ENCODE data around the gene CKAP2L. TPM values are rescaled to one million over a fixed set of nuclear protein-coding genes. Genes with fewer than 3 reads are reported as not detected.

The CKAP2L gene
- total and polyA plus RNA-seq, 9 donors = 0.11 to 1.4 (median 0.15) TPM; not detected in 3

DNA sequence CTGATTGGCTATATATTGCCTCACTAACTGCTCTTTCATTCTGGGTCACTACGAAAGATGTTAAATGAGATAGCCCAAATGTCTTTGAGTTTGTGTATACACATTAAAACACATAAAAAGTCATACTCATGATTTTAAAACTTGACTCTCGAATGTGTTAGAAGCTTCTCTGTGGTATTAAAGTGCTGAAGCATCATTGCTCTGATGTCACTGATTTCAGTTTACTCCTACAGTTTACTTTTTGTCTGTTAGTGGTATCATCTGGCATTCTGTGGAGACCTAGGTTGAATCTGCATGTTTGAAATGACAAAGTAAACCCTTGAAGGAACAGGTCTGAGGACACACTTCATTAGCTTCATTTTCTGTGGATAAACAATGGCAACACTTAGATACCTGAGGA, 32.9 kb downstream of the CKAP2L start:
- no peak for TF ChIP-seq POLR2A (IDR thresholded peaks at IDR 0.05)
- TF ChIP-seq CTCF (IDR thresholded peaks at IDR 0.05) = no peak
- Histone ChIP-seq H3K36me3 (no peaks in the 10 kb centered on the region), H3K27me3 (no peaks in the 10 kb centered on the region), H3K4me1 (ENCODE audit: insufficient read depth) (no peaks in the 10 kb centered on the region), H3K9me3 (no peaks in the 10 kb centered on the region), H3K4me3 (no peak overlapping the region), H3K27ac (no peak overlapping the region)
- no peak for DNase-seq
- intact Hi-C loops (cut with DNase I) = no loop called here
- WGBS, 3 donors = 81 to 91% (median 89%) methylated on average over 2 of the region's 2 CpGs

- no peak overlapping the region for H3K27ac ChIP-seq
- WGBS, 3 donors = 79 to 85% (median 83%) methylated on average over 5 of the region's 5 CpGs
- intact Hi-C loops (cut with DNase I) = no loop called here
- no peaks in the 10 kb centered on the region for H3K36me3 ChIP-seq
- DNase-seq = no peak
- no peak overlapping the region for H3K4me3 ChIP-seq
- no peaks in the 10 kb centered on the region for H3K9me3 ChIP-seq
- no peaks in the 10 kb centered on the region for H3K27me3 ChIP-seq
- TF ChIP-seq CTCF (IDR thresholded peaks at IDR 0.05) = no peak
- no peak for TF ChIP-seq POLR2A (IDR thresholded peaks at IDR 0.05)
- TF ChIP-seq EP300 (IDR thresholded peaks at IDR 0.05) = no peak
- H3K4me1 ChIP-seq (ENCODE audit: insufficient read depth) = no peaks in the 10 kb centered on the region
These were observed 33.6 kb downstream of the CKAP2L start for GRCh38 chr2:112730791-112731190.

DNA sequence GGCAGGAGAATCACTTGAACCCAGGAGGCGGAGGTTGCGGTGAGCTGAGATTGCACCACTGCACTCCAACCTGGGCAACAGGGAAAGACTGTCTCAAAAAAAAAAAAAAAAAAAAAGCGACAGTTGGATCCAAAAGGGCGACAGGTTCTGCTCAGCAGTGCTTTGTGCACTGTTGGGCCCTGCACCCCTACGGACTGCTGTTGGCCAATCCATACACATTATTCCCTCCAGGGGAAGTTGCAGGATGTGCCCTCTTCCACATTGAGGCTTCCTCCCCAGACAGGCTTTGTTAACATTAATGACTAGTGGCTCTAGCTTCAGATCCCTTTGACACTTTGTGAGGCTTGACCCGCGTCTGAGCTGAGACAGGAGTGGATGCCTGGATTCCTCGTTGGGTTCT, 34.2 kb downstream of the CKAP2L start:
- intact Hi-C loops (cut with DNase I) = no loop called here
- Histone ChIP-seq H3K27ac (no peak overlapping the region), H3K4me1 (ENCODE audit: insufficient read depth) (no peaks in the 10 kb centered on the region), H3K9me3 (no peaks in the 10 kb centered on the region), H3K36me3 (no peaks in the 10 kb centered on the region), H3K27me3 (no peaks in the 10 kb centered on the region), H3K4me3 (no peak overlapping the region)
- no peak for TF ChIP-seq EP300 (IDR thresholded peaks at IDR 0.05)
- TF ChIP-seq POLR2A (IDR thresholded peaks at IDR 0.05) = no peak
- TF ChIP-seq CTCF (IDR thresholded peaks at IDR 0.05) = no peak
- DNase-seq = no peak
- WGBS, 3 donors = 78 to 85% (median 81%) methylated on average over 8 of the region's 8 CpGs

DNA sequence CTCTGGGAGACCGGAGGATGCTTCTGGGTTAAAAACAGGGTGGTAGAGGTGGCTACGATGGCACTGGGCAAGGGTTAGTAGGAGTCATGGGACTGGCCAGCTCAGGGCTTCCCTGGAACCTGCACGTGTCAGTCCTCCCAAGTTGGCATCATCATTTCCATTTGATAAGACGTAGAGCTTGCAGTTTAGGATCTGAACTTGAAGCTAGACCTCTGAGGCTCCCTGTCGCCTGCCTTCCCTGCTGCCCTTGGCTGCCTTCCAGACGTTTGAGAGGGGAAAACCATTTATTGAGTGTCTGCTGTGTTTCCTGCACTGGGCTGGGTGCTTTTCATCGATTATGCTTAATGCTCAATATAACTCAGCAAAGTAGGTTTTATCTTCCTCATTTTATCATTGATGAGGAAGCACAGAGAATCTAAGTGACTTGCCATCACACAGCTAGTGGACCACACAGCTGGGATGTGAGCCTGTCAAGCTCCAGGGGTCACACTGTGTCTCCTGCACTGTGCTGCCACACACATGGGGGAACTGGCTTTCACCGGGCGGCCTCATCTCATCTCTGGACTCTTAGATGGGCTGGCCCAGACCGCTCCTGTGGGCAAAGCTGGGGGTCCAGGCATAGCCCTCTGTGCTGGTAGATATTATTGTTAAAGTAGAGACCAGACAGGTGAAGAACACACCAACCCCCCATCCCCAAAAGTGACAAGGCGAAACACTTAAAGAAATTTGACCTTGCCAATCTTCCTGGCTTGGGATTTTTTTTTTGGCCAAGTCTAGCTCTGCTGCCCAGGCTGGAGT, 35.8 kb downstream of the CKAP2L start:
- no peaks in the 10 kb centered on the region for H3K27me3 ChIP-seq
- TF ChIP-seq EP300 (IDR thresholded peaks at IDR 0.05) (no peak), POLR2A (IDR thresholded peaks at IDR 0.05) (no peak), CTCF (IDR thresholded peaks at IDR 0.05) (no peak)
- H3K9me3 ChIP-seq = no peaks in the 10 kb centered on the region
- no peak for DNase-seq
- no peaks in the 10 kb centered on the region for H3K36me3 ChIP-seq
- intact Hi-C loops (cut with DNase I) = loop anchor here in 2 of 4 donors (5.0 to 10.0 kb wide), 2 partner anchors 104 to 126 kb away; no protein-coding TSS in a partner anchor
- H3K4me1 ChIP-seq (ENCODE audit: insufficient read depth) = no peaks in the 10 kb centered on the region
- H3K4me3 ChIP-seq = no peak overlapping the region
- no peak overlapping the region for H3K27ac ChIP-seq
- WGBS, 3 donors = 47 to 50% (median 48%) methylated on average over 11 of the region's 11 CpGs
